Hepatocyte (in vitro differentiated cells): ENCODE data around the gene LAPTM5.

ENCODE experiments used
- CTCF ChIP-seq: fragments of 200-600 bp; sonication (generic); IDR thresholded peaks from 2 replicates; pipeline ENCODE4 v1.5.1; 2016; ENCODE audit warnings: antibody characterized with exemption, mild to moderate bottlenecking; ENCODE audit not compliant: poor library complexity
- EZH2 ChIP-seq: fragments of 200-600 bp; sonication (generic); IDR thresholded peaks from 2 replicates; pipeline ENCODE4 v1.6.1; 2016; ENCODE audit warnings: antibody characterized with exemption, mild to moderate bottlenecking, borderline replicate concordance

- no peak for TF ChIP-seq CTCF
- no peak for TF ChIP-seq EZH2
Measured at GRCh38 chr1:30714025-30714424, 43.5 kb downstream of the LAPTM5 start.
